H9 (cell line): ENCODE results near the gene PBX1. TPM values are rescaled to one million over a fixed set of nuclear protein-coding genes. Genes with fewer than 3 reads are reported as not detected.

Source experiments
- DNase-seq: peaks from one replicate; pipeline ENCODE4 v3.0.0-alpha.2; 2017
- H2AFZ ChIP-seq: one replicate; pipeline ENCODE4 v1.6.1; 2013; ENCODE audit warnings: mild to moderate bottlenecking, low read length, control low read depth, moderate library complexity
- H2AK5ac ChIP-seq: 2 replicates; pipeline ENCODE4 v1.6.1; 2013; ENCODE audit warnings: low read length, control low read depth, mixed read lengths; ENCODE audit not compliant: insufficient read length
- H2BK120ac ChIP-seq: one replicate; pipeline ENCODE4 v1.6.1; 2013; ENCODE audit warnings: low read depth, mild to moderate bottlenecking, low read length, control low read depth, inconsistent platforms; ENCODE audit not compliant: poor library complexity, severe bottlenecking
- H2BK12ac ChIP-seq: 2 replicates; pipeline ENCODE4 v1.6.1; 2013; ENCODE audit warnings: low read length, control low read depth, mixed read lengths, low read depth; ENCODE audit not compliant: insufficient read length
- H2BK15ac ChIP-seq: 2 replicates; pipeline ENCODE4 v1.6.1; 2013; ENCODE audit warnings: low read depth, low read length, control low read depth
- H2BK20ac ChIP-seq: one replicate; pipeline ENCODE4 v1.6.1; 2013; ENCODE audit warnings: low read depth, mild to moderate bottlenecking, low read length, control low read depth, inconsistent platforms; ENCODE audit not compliant: poor library complexity, severe bottlenecking
- H2BK5ac ChIP-seq: 2 replicates; pipeline ENCODE4 v1.6.1; 2013; ENCODE audit warnings: low read length, control low read depth, mixed read lengths; ENCODE audit not compliant: insufficient read length
- H3K14ac ChIP-seq: 2 replicates; pipeline ENCODE4 v1.6.1; 2013; ENCODE audit warnings: low read length, control low read depth; ENCODE audit not compliant: insufficient read depth
- H3K18ac ChIP-seq: 2 replicates; pipeline ENCODE4 v1.6.1; 2013; ENCODE audit warnings: low read depth, mild to moderate bottlenecking, mixed read lengths, low read length, control low read depth; ENCODE audit not compliant: insufficient read length
- H3K23ac ChIP-seq: 2 replicates; pipeline ENCODE4 v1.6.1; 2013; ENCODE audit warnings: low read length, control low read depth, mixed read lengths, low read depth; ENCODE audit not compliant: insufficient read length
- H3K23me2 ChIP-seq: 2 replicates; pipeline ENCODE4 v1.6.1; 2013; ENCODE audit warnings: low read depth, mild to moderate bottlenecking, mixed read lengths, low read length, control low read depth; ENCODE audit not compliant: insufficient read length, poor library complexity, severe bottlenecking
- H3K27ac ChIP-seq: 2 replicates; pipeline ENCODE4 v1.5.1; 2013; ENCODE audit warnings: low read length, control low read depth, mixed read lengths, low read depth; ENCODE audit not compliant: insufficient read length
- H3K27me3 ChIP-seq: 2 replicates; pipeline ENCODE4 v1.6.1; 2013; ENCODE audit warnings: low read length, control low read depth, inconsistent platforms; ENCODE audit not compliant: insufficient read depth
- H3K4ac ChIP-seq: 2 replicates; pipeline ENCODE4 v1.6.1; 2013; ENCODE audit warnings: low read depth, mild to moderate bottlenecking, control low read depth, inconsistent platforms, low read length, moderate library complexity
- H3K4me1 ChIP-seq: 2 replicates; pipeline ENCODE4 v1.6.1; 2013; ENCODE audit warnings: low read length, control low read depth, inconsistent platforms; ENCODE audit not compliant: insufficient read depth
- H3K4me2 ChIP-seq: 2 replicates; pipeline ENCODE4 v1.6.1; 2013; ENCODE audit warnings: low read length, control low read depth, mixed read lengths; ENCODE audit not compliant: insufficient read length, insufficient read depth
- H3K56ac ChIP-seq: 2 replicates; pipeline ENCODE4 v1.6.1; 2013; ENCODE audit warnings: low read depth, mild to moderate bottlenecking, mixed read lengths, low read length, control low read depth; ENCODE audit not compliant: insufficient read length
- H3K79me1 ChIP-seq: 2 replicates; pipeline ENCODE4 v1.6.1; 2013; ENCODE audit warnings: low read depth, mild to moderate bottlenecking, moderate library complexity, low read length, control low read depth, inconsistent platforms; ENCODE audit not compliant: insufficient read depth, poor library complexity, severe bottlenecking
- H3K79me2 ChIP-seq: 2 replicates; pipeline ENCODE4 v1.6.1; 2013; ENCODE audit warnings: low read length, control low read depth, inconsistent platforms; ENCODE audit not compliant: insufficient read depth
- H3K9ac ChIP-seq: 2 replicates; pipeline ENCODE4 v1.6.1; 2013; ENCODE audit warnings: low read length, control low read depth, mixed read lengths; ENCODE audit not compliant: insufficient read length; ENCODE audit errors: extremely low read depth
- H3K9me3 ChIP-seq: one replicate; pipeline ENCODE4 v1.6.1; 2013; ENCODE audit warnings: low read depth, low read length, inconsistent platforms; ENCODE audit not compliant: control insufficient read depth
- H3T11ph ChIP-seq: one replicate; pipeline ENCODE4 v1.6.1; 2013; ENCODE audit warnings: mild to moderate bottlenecking, low read length, control low read depth, inconsistent platforms
- H4K20me1 ChIP-seq: one replicate; pipeline ENCODE4 v1.6.1; 2013; ENCODE audit not compliant: control insufficient read depth, insufficient read length, insufficient read depth
- H4K5ac ChIP-seq: 2 replicates; pipeline ENCODE4 v1.6.1; 2013; ENCODE audit warnings: low read depth, mild to moderate bottlenecking, mixed read lengths, low read length, control low read depth; ENCODE audit not compliant: insufficient read length
- H4K8ac ChIP-seq: replicated peaks from 2 replicates; pipeline ENCODE4 v1.6.1; 2013; ENCODE audit warnings: low read length, control low read depth, mixed read lengths, low read depth; ENCODE audit not compliant: insufficient read length
- H4K91ac ChIP-seq: 2 replicates; pipeline ENCODE4 v1.6.1; 2013; ENCODE audit warnings: low read depth, mild to moderate bottlenecking, moderate library complexity, mixed read lengths, low read length, control low read depth; ENCODE audit not compliant: insufficient read length
- H3K27ac Mint-ChIP-seq, 3 experiments: 2 replicates in 2 of 3; 3 replicates in 1 of 3; pipeline ENCODE4 v1.8.0; 2020 to 2021; ENCODE audit warnings: mixed read lengths in 3 of 3, mild to moderate bottlenecking in 1 of 3, moderate library complexity in 1 of 3
- H3K27me3 Mint-ChIP-seq: 2 replicates; pipeline ENCODE4 v1.8.0; 2021; ENCODE audit warnings: low read depth, mild to moderate bottlenecking, moderate library complexity, mixed read lengths
- H3K36me3 Mint-ChIP-seq, 3 experiments: 2 replicates in 2 of 3; 3 replicates in 1 of 3; pipeline ENCODE4 v1.8.0; 2020 to 2021; ENCODE audit warnings: low read depth in 3 of 3, mixed read lengths in 3 of 3; ENCODE audit not compliant: insufficient read depth in 1 of 3
- H3K4me1 Mint-ChIP-seq, 2 experiments: 2 replicates each; pipeline ENCODE4 v1.8.0; 2020; ENCODE audit warnings: mixed read lengths in 2 of 2
- H3K4me3 Mint-ChIP-seq, 2 experiments: 2 replicates in 1 of 2; 3 replicates in 1 of 2; pipeline ENCODE4 v1.8.0; 2020 to 2021; ENCODE audit warnings: mild to moderate bottlenecking in 2 of 2, mixed read lengths in 2 of 2, moderate library complexity in 1 of 2
- H3K9me3 Mint-ChIP-seq, 2 experiments: 2 replicates in 1 of 2; 3 replicates in 1 of 2; pipeline ENCODE4 v1.8.0; 2020; ENCODE audit warnings: mild to moderate bottlenecking in 2 of 2, mixed read lengths in 2 of 2, moderate library complexity in 1 of 2
- CTCF ChIP-seq: fragments of 200-600 bp; sonication (generic); conservative IDR thresholded peaks from 3 replicates; pipeline ENCODE4 v1.8.0; 2021; ENCODE audit warnings: antibody characterized with exemption, mild to moderate bottlenecking
- WGBS: extraction: QIAGEN DNeasy Blood & Tissue Kit; methylation state at CpG from one replicate; pipeline ENCODE4 v1.1.7; 2013; ENCODE audit warnings: missing lambda C conversion rate, low lambda C conversion rate, mixed read lengths; ENCODE audit not compliant: insufficient read length; ENCODE audit errors: extremely low coverage; 5-methylcytosine and 5-hydroxymethylcytosine counted together
- total RNA-seq: library from RNA; stranded (reverse); gene quantifications from 2 replicates; pipeline ENCODE4 v1.2.1, GENCODE V29; 2021

Gene PBX1
- total RNA-seq, 1 experiment from 2014 or later: 142 TPM

- H3K4me1 ChIP-seq: no peaks in the 10 kb centered on the region
- H2BK120ac ChIP-seq: no peak overlapping the region
- H3K4me1 Mint-ChIP-seq: peaks cover 5 to 7% of the 10 kb centered on the region in 2 experiments; a peak in 1 of 4 replicates
- H2BK12ac ChIP-seq: no peak overlapping the region
- H3K4ac ChIP-seq: no peak overlapping the region
- H3K79me2 ChIP-seq: no peaks in the 10 kb centered on the region
- H3K18ac ChIP-seq: no peak overlapping the region
- H4K5ac ChIP-seq: no peak overlapping the region
- no peak overlapping the region for H4K8ac ChIP-seq
- no peaks in the 10 kb centered on the region for H3K9me3 Mint-ChIP-seq
- H3K27me3 ChIP-seq: no peaks in the 10 kb centered on the region
- no peak overlapping the region for H3K4me2 ChIP-seq
- H3K23me2 ChIP-seq: no peaks in the 10 kb centered on the region
- no peak overlapping the region for H3K14ac ChIP-seq
- DNase-seq: no peak
- TF ChIP-seq CTCF: peak; percentile 31; the same call in 1 of the 3 replicates
- H3K79me1 ChIP-seq: no peaks in the 10 kb centered on the region
- no peaks in the 10 kb centered on the region for H3K27me3 Mint-ChIP-seq
- no peak overlapping the region for H3K9ac ChIP-seq
- H3K9me3 ChIP-seq: no peaks in the 10 kb centered on the region
- H2AK5ac ChIP-seq: no peak overlapping the region
- no peak overlapping the region for H3K27ac ChIP-seq
- H3K36me3 Mint-ChIP-seq: no peaks in the 10 kb centered on the region
- H2BK20ac ChIP-seq: no peak overlapping the region
- no peak overlapping the region for H3K27ac Mint-ChIP-seq
- no peak overlapping the region for H2BK5ac ChIP-seq
- no peak overlapping the region for H4K91ac ChIP-seq
- no peaks in the 10 kb centered on the region for H4K20me1 ChIP-seq
- WGBS: no CpG with 5 or more reads among the region's 3 CpGs
- H3K23ac ChIP-seq: no peak overlapping the region
- no peak overlapping the region for H2AFZ ChIP-seq
- H2BK15ac ChIP-seq: no peak overlapping the region
- no peak overlapping the region for H3K4me3 Mint-ChIP-seq
- H3K56ac ChIP-seq: no peak overlapping the region
- no peak overlapping the region for H3T11ph ChIP-seq
Observed at GRCh38 chr1:164518692-164519332, 40.2 kb upstream of the PBX1 start.
